ENCODE data around the gene GRAP.

The GRAP gene

DNA sequence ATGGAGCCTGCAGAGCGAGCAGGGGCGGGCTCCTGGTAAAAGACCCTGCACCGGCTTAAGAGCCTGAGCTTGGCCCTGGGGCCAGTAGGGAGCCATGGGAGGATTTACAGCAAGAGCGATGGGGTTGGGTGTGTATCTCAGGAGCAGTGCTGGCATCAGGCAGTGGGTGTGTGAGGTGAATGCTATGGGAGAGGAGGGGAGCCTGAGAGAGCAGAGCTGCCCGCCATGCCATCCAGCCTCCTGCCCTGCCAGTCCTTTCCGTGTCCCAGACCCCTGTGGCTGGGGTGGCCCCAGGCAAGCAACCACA is 65.5 kb downstream of the GRAP start:
- Histone ChIP-seq H3K27ac (replicated peaks) (no peak overlapping the region), H3K27me3 (ENCODE audit: insufficient read depth, poor library complexity, severe bottlenecking) (no peaks in the 10 kb centered on the region), H3K4me3 (replicated peaks; ENCODE audit: insufficient read depth, low read length) (no peak overlapping the region)
- TF ChIP-seq SPI1 (IDR thresholded peaks at IDR 0.05; ENCODE audit: borderline replicate concordance, low read depth) = no peak
- TF ChIP-seq, protein P1, sequence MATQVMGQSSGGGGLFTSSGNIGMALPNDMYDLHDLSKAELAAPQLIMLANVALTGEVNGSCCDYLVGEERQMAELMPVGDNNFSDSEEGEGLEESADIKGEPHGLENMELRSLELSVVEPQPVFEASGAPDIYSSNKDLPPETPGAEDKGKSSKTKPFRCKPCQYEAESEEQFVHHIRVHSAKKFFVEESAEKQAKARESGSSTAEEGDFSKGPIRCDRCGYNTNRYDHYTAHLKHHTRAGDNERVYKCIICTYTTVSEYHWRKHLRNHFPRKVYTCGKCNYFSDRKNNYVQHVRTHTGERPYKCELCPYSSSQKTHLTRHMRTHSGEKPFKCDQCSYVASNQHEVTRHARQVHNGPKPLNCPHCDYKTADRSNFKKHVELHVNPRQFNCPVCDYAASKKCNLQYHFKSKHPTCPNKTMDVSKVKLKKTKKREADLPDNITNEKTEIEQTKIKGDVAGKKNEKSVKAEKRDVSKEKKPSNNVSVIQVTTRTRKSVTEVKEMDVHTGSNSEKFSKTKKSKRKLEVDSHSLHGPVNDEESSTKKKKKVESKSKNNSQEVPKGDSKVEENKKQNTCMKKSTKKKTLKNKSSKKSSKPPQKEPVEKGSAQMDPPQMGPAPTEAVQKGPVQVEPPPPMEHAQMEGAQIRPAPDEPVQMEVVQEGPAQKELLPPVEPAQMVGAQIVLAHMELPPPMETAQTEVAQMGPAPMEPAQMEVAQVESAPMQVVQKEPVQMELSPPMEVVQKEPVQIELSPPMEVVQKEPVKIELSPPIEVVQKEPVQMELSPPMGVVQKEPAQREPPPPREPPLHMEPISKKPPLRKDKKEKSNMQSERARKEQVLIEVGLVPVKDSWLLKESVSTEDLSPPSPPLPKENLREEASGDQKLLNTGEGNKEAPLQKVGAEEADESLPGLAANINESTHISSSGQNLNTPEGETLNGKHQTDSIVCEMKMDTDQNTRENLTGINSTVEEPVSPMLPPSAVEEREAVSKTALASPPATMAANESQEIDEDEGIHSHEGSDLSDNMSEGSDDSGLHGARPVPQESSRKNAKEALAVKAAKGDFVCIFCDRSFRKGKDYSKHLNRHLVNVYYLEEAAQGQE (IDR thresholded peaks at IDR 0.05; ENCODE audit: insufficient replicate concordance, low read depth) = no peak
- DNase-seq (ENCODE audit: low read depth in 1 of 2, low spot score in 1 of 2) = no peak

DNA sequence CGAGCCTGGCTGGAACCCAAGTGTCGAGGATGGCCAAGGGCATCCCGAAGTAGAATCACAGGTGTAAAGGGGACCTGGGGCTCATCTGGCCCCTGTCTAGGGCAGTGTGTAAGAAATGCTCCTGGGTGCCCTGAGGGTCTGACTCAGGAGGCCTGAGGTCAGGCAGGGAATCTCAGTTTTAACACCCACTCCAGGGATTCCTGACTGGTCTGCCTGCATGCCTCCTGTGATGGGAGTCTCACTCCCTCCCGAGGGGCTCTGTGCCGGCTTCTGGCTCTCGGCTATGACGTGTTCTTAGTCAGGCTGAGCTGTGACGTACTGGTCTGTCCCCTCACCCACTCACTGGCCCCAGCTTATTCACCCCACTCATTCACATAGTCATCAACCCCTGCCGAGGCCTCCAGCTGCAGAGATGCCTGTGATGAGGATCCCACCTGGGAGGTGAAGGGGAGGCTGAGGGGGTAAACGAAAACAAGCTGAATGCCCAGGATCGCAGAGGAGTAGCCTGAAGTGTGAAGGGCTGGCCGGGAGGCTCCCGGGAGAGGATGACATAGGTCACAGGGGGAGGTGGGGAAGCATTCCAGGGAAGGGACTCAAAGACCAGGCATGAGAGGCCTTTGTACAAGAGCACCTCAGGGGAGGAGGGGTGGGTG is 65.9 kb downstream of the GRAP start:
- no peak for DNase-seq (ENCODE audit: low read depth in 1 of 2, low spot score in 1 of 2)
- no peak overlapping the region for H3K4me3 ChIP-seq (replicated peaks; ENCODE audit: insufficient read depth, low read length)
- H3K27me3 ChIP-seq (ENCODE audit: insufficient read depth, poor library complexity, severe bottlenecking) = no peaks in the 10 kb centered on the region
- TF ChIP-seq SPI1 (IDR thresholded peaks at IDR 0.05; ENCODE audit: borderline replicate concordance, low read depth) (no peak), GABPA (IDR thresholded peaks at IDR 0.05; ENCODE audit: low read depth) (no peak), POLR2AphosphoS5 (IDR thresholded peaks at IDR 0.05; ENCODE audit: low read depth) (no peak)
- TF ChIP-seq, protein P2, sequence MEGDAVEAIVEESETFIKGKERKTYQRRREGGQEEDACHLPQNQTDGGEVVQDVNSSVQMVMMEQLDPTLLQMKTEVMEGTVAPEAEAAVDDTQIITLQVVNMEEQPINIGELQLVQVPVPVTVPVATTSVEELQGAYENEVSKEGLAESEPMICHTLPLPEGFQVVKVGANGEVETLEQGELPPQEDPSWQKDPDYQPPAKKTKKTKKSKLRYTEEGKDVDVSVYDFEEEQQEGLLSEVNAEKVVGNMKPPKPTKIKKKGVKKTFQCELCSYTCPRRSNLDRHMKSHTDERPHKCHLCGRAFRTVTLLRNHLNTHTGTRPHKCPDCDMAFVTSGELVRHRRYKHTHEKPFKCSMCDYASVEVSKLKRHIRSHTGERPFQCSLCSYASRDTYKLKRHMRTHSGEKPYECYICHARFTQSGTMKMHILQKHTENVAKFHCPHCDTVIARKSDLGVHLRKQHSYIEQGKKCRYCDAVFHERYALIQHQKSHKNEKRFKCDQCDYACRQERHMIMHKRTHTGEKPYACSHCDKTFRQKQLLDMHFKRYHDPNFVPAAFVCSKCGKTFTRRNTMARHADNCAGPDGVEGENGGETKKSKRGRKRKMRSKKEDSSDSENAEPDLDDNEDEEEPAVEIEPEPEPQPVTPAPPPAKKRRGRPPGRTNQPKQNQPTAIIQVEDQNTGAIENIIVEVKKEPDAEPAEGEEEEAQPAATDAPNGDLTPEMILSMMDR (IDR thresholded peaks at IDR 0.05; ENCODE audit: insufficient read depth, low read length) = no peak
- TF ChIP-seq, protein P1 (IDR thresholded peaks at IDR 0.05; ENCODE audit: insufficient replicate concordance, low read depth) = no peak
- no peak overlapping the region for H3K27ac ChIP-seq (replicated peaks)

DNA sequence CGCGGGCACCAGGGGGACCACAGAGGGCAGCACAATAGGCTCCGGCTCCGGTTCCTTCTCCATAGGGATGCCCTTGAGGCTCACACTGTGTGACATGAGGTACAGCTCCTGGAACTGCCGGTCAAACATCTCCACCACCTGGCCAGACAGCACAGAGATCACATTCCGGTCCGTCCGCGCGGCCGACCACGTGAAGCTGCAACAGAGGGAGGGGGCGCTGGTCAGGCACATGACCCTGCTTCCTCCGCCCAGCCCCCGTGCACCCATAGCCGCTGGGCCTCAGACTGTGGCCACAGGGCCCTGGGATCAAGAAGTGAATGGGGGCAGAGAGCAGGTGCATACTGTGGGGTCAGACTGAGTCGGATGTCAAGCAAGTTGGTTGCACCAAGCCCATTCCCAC is 68.1 kb downstream of the GRAP start:
- H3K27me3 ChIP-seq (ENCODE audit: insufficient read depth, poor library complexity, severe bottlenecking) = no peaks in the 10 kb centered on the region
- H3K4me3 ChIP-seq (replicated peaks; ENCODE audit: insufficient read depth, low read length) = no peak overlapping the region
- no peak for DNase-seq (ENCODE audit: low read depth in 1 of 2, low spot score in 1 of 2)
- no peak overlapping the region for H3K27ac ChIP-seq (replicated peaks)
- no peak for TF ChIP-seq GABPA (IDR thresholded peaks at IDR 0.05; ENCODE audit: low read depth)

DNA sequence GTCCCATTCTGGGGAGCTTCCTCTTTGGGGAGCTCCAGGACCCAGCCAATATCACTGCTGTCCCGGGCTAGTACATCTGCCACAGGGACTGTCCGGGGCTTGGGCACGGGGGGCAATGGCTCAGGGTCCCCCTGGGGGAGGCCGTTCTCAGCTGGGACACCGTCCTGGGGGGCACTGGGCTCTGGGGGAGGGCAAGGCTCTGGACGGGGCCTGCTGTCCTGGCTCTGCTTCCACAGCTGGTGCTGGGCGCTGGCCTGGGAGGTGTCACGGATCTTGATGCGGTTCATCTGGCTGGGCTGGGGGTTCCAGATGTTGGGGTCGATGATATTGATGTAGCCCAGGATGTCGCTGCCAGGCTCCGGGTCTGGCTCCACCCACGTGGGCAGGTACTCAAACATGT is 68.7 kb downstream of the GRAP start:
- no peak for DNase-seq (ENCODE audit: low read depth in 1 of 2, low spot score in 1 of 2)
- TF ChIP-seq, protein P2 (IDR thresholded peaks at IDR 0.05; ENCODE audit: insufficient read depth, low read length) = no peak
- TF ChIP-seq GABPA (IDR thresholded peaks at IDR 0.05; ENCODE audit: low read depth) (no peak), SPI1 (IDR thresholded peaks at IDR 0.05; ENCODE audit: borderline replicate concordance, low read depth) (no peak), POLR2AphosphoS5 (IDR thresholded peaks at IDR 0.05; ENCODE audit: low read depth) (no peak)
- TF ChIP-seq, protein P1 (IDR thresholded peaks at IDR 0.05; ENCODE audit: insufficient replicate concordance, low read depth) = no peak
- no peak overlapping the region for H3K27ac ChIP-seq (replicated peaks)
- H3K27me3 ChIP-seq (ENCODE audit: insufficient read depth, poor library complexity, severe bottlenecking) = no peaks in the 10 kb centered on the region
- H3K4me3 ChIP-seq (replicated peaks; ENCODE audit: insufficient read depth, low read length) = no peak overlapping the region
